Lower leg skin (tissue), 4 donors: Measurements from ENCODE around the gene REM2. TPM values are rescaled to one million over a fixed set of nuclear protein-coding genes. Genes with fewer than 3 reads are reported as not detected.

Experiments
- DNase-seq, 2 donors: peaks; one replicate each; pipeline ENCODE4 v3.0.0-alpha.2; 2019; ENCODE audit warnings: low spot score in 2 of 2
- H3K4me3 ChIP-seq: fragments of 200-600 bp; sonication (generic); 2 replicates; pipeline ENCODE4 v1.5.1; 2017; ENCODE audit warnings: mild to moderate bottlenecking, low read depth; ENCODE audit not compliant: poor library complexity, severe bottlenecking
- POLR2A ChIP-seq, 2 donors: fragments of 450-650 bp; IDR thresholded peaks; one replicate each; pipeline ENCODE4 v1.6.1; 2016 to 2017; ENCODE audit warnings: antibody characterized with exemption in 2 of 2, mild to moderate bottlenecking in 1 of 2, moderate library complexity in 1 of 2
- WGBS, 2 donors: methylation state at CpG; one replicate each; pipeline ENCODE4 v1.1.5; 2018; 5-methylcytosine and 5-hydroxymethylcytosine counted together
- intact Hi-C: fragments of 100-400 bp; cut with DNase I; formaldehyde crosslinking; loops from one replicate; pipeline ENCODE4 v1.15.0; 2023; ENCODE audit warnings: low total_unique reads
- total RNA-seq, 4 donors: library from RNA; depleted of rRNA; stranded (reverse); fragments of >200 nt; gene quantifications; one replicate each; pipeline ENCODE4 v1.1.0, GENCODE V29; 2016
- TF ChIP-seq, protein P1 (sequence below), 3 donors: fragments of 450-650 bp; IDR thresholded peaks; one replicate each; pipeline ENCODE4 v1.5.1; 2016; ENCODE audit warnings: antibody characterized with exemption in 3 of 3, mild to moderate bottlenecking in 3 of 3, moderate library complexity in 2 of 3

REM2 gene
- total RNA-seq, 4 donors from 2014 or later: 0.52 to 2.5 (median 1.5) TPM

DNA sequence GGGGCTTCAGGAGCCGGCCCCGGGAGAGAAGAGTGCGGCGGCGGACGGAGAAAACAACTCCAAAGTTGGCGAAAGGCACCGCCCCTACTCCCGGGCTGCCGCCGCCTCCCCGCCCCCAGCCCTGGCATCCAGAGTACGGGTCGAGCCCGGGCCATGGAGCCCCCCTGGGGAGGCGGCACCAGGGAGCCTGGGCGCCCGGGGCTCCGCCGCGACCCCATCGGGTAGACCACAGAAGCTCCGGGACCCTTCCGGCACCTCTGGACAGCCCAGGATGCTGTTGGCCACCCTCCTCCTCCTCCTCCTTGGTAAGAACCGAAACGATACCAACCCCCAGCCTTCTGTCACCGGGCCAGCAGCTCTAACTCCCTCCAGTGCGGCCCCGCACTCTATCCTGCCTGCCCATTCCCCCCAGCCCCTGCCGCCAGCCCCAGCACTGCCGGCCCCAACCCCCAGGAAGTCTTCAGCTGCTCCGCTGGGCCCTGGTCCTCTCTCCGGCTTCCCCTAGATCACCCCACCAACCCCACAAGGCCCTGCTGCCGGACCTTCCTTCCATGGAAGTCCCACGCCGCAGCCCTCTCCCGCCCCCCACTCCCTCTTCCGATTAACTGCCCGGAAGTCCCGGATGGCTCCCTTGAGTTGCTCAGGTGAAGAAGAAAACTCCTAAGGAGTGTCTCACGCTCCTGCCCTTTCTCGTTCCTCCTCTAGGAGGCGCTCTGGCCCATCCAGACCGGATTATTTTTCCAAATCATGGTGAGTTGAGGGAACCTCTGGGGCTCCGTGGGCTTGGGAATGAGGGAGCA, 10.8 kb upstream of the REM2 start:
- 0% methylated on average over 25 to 39 of the region's 45 CpGs for WGBS, 2 donors
- intact Hi-C loops: no loop called here
- TF ChIP-seq, protein P1, sequence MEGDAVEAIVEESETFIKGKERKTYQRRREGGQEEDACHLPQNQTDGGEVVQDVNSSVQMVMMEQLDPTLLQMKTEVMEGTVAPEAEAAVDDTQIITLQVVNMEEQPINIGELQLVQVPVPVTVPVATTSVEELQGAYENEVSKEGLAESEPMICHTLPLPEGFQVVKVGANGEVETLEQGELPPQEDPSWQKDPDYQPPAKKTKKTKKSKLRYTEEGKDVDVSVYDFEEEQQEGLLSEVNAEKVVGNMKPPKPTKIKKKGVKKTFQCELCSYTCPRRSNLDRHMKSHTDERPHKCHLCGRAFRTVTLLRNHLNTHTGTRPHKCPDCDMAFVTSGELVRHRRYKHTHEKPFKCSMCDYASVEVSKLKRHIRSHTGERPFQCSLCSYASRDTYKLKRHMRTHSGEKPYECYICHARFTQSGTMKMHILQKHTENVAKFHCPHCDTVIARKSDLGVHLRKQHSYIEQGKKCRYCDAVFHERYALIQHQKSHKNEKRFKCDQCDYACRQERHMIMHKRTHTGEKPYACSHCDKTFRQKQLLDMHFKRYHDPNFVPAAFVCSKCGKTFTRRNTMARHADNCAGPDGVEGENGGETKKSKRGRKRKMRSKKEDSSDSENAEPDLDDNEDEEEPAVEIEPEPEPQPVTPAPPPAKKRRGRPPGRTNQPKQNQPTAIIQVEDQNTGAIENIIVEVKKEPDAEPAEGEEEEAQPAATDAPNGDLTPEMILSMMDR (IDR thresholded peaks at IDR 0.05): peak in 1 of 3 donors; percentile 81
- no peak for TF ChIP-seq POLR2A (IDR thresholded peaks at IDR 0.05)
- DNase-seq: peak; percentile 87 to 97
- peak overlapping the region; percentile 89 for H3K4me3 ChIP-seq

DNA sequence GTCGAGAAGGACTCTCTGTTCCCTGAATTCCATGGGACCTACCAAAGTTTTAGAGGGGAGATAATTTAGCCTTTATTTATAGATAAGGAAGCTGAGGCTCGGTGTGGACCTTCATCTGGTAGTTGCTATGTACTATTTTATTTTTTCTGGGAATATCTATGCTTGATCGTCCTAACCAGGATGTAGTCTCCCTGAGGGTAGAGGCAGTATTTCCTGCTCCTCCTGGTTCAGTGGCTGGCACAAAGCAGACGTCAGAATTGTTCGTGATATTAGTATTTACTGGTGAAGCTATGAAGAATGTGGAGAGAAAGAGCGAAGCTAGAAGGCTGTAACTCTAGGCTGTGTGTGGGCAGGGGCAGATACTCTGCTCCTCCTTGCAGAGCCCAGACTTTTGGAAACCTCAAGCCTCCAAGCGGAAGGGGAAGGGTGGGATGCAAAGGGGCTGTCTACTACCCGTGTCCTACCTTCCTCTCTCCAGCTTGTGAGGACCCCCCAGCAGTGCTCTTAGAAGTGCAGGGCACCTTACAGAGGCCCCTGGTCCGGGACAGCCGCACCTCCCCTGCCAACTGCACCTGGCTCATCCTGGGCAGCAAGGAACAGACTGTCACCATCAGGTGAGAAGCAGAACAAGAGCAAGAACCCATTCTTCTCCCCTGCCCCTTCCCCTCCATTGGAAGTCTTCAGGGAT, 10.0 kb upstream of the REM2 start:
- WGBS, 2 donors: 30 to 42% methylated on average over 10 of the region's 10 CpGs
- H3K4me3 ChIP-seq: no peak overlapping the region
- no peak for DNase-seq
- no peak for TF ChIP-seq POLR2A (IDR thresholded peaks at IDR 0.05)
- TF ChIP-seq, protein P1 (IDR thresholded peaks at IDR 0.05): no peak
- intact Hi-C loops: no loop called here

DNA sequence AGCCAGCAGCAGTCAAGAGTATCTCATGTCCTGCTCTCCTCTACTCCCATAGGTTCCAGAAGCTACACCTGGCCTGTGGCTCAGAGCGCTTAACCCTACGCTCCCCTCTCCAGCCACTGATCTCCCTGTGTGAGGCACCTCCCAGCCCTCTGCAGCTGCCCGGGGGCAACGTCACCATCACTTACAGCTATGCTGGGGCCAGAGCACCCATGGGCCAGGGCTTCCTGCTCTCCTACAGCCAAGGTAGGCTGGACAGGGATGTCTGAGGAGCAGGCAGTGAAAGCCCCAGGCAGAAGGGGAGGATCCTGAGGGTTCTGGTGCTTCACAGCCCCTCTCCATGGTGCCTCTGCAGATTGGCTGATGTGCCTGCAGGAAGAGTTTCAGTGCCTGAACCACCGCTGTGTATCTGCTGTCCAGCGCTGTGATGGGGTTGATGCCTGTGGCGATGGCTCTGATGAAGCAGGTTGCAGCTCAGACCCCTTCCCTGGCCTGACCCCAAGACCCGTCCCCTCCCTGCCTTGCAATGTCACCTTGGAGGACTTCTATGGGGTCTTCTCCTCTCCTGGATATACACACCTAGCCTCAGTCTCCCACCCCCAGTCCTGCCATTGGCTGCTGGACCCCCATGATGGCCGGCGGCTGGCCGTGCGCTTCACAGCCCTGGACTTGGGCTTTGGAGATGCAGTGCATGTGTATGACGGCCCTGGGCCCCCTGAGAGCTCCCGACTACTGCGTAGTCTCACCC, 7.8 kb upstream of the REM2 start:
- no peak for TF ChIP-seq POLR2A (IDR thresholded peaks at IDR 0.05)
- TF ChIP-seq, protein P1 (IDR thresholded peaks at IDR 0.05): no peak
- WGBS, 2 donors: 94 to 96% methylated on average over 15 of the region's 15 CpGs
- H3K4me3 ChIP-seq: no peak overlapping the region
- DNase-seq: no peak
- intact Hi-C loops: no loop called here

DNA sequence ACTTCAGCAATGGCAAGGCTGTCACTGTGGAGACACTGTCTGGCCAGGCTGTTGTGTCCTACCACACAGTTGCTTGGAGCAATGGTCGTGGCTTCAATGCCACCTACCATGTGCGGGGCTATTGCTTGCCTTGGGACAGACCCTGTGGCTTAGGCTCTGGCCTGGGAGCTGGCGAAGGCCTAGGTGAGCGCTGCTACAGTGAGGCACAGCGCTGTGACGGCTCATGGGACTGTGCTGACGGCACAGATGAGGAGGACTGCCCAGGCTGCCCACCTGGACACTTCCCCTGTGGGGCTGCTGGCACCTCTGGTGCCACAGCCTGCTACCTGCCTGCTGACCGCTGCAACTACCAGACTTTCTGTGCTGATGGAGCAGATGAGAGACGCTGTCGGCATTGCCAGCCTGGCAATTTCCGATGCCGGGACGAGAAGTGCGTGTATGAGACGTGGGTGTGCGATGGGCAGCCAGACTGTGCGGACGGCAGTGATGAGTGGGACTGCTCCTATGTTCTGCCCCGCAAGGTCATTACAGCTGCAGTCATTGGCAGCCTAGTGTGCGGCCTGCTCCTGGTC, 7.2 kb upstream of the REM2 start:
- no peak for TF ChIP-seq POLR2A (IDR thresholded peaks at IDR 0.05)
- TF ChIP-seq, protein P1 (IDR thresholded peaks at IDR 0.05): no peak
- no peak for DNase-seq
- 95% methylated on average over 14 to 20 of the region's 20 CpGs for WGBS, 2 donors
- no peak overlapping the region for H3K4me3 ChIP-seq
- intact Hi-C loops: no loop called here

DNA sequence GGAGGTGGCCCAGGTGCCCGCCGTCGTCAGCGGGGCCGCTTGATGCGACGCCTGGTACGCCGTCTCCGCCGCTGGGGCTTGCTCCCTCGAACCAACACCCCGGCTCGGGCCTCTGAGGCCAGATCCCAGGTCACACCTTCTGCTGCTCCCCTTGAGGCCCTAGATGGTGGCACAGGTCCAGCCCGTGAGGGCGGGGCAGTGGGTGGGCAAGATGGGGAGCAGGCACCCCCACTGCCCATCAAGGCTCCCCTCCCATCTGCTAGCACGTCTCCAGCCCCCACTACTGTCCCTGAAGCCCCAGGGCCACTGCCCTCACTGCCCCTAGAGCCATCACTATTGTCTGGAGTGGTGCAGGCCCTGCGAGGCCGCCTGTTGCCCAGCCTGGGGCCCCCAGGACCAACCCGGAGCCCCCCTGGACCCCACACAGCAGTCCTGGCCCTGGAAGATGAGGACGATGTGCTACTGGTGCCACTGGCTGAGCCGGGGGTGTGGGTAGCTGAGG, 6.0 kb upstream of the REM2 start:
- 91 to 93% methylated on average over 20 to 22 of the region's 22 CpGs for WGBS, 2 donors
- intact Hi-C loops: no loop called here
- no peak overlapping the region for H3K4me3 ChIP-seq
- TF ChIP-seq, protein P1 (IDR thresholded peaks at IDR 0.05): no peak
- TF ChIP-seq POLR2A (IDR thresholded peaks at IDR 0.05): no peak
- no peak for DNase-seq
